GM21390 (cell line): Measurements from ENCODE around the gene JPH2.
"Not testable (repeated sequence)": the region's sequence is repeated elsewhere in the genome, so short reads cannot be mapped to it uniquely, and the experiment has no call there.

Source experiments
- ATAC-seq: cut with Tn5 transposase; IDR thresholded peaks from one replicate; pipeline ENCODE4 v1.9.1; 2021; ENCODE audit not compliant: unreplicated experiment

The JPH2 gene

DNA sequence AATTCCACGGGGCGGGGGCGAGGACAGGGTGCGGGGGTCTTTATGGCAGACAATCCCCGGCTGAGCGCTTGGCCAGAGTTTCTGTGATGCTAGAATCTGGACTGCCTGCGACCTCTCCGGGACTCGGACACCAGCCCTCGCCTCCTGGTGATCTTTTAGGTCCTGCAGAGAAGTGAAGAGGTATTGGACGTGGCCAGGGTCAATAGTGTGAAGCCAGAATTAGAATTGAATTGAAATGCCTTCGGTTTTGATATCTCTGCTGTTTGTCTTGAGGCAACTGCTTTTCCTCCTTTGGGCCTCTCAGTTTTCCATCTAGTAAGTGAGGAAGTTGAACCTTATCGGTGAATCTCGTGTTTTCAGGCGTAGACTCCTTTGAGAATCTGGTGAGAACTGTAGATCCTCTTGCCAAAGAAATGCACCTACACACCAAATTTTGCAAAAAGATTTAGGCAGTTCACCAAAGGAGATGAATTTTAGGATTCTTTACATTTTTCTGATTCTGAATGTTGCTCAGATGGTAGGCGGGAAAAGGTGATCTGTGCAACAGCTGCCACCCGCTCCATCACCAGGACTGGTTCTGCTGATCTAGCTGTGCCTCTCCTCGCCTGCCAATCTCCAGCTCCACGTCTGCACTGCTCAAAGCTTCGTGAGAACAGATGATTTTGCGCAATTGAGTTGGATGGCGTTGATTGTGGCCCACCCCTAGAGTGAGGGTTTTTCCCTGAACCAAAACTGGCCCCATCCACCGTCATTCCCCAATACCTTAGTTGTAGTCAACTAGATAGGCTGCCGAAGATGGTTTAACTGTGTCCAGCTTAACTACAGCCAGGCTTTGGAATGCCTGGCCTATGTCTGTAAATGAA is 24.4 kb upstream of the JPH2 start:
- no peak for ATAC-seq

DNA sequence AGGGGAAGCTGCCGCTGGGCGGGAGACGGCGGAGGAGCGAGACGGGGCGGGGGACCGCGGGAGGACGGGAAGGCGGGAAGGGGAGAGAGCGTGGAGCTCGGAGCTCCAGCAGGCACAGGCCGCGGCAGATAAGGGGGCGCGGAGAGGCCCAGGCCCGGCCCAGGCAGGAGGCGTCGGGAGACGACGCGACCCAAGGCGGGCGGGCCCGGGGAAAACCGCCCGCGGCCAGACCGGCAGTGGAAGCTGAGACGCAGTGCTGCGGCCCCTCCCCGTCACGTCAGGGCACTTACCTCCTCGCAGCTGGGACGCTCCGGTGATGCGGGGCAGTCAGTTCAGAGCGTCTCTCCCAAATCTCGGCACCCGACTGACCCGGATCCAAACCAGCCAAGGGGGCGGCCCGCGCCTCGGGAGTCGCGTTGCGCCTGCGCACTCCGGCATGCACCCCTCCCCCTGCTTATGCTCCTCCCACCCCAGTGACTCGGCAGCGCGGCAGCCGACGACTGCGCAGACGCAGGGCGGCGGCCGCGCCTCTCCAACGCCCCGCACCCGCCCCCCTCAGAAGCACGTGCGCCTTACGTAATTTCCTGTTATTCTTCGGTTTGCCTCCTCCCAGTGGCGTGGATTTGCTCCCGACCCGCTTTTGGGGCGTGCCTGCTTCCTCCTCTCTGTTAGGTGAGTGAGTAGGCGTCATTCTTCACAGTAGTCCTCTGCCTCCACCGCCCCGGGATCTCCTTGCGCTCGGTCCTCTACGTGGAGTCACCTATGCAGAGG is 23.6 kb upstream of the JPH2 start, which contains the start of gene OSER1:
Gene OSER1, minus strand, starts transcription at position 366 of the 771 bp plus-strand sequence. CDS start 3,814 bp downstream, outside the sequence.
- peak; percentile 84 for ATAC-seq

GRCh38 chr20:44209686-44210405 is 22.9 kb upstream of the JPH2 start:
- no peak for ATAC-seq

GRCh38 chr20:44208770-44209169 is 21.8 kb upstream of the JPH2 start:
- no peak for ATAC-seq

- no peak for ATAC-seq
These were observed 21.2 kb upstream of the JPH2 start for GRCh38 chr20:44208165-44208564.

GRCh38 chr20:44207126-44207723 is 20.2 kb upstream of the JPH2 start:
- no peak for ATAC-seq

DNA sequence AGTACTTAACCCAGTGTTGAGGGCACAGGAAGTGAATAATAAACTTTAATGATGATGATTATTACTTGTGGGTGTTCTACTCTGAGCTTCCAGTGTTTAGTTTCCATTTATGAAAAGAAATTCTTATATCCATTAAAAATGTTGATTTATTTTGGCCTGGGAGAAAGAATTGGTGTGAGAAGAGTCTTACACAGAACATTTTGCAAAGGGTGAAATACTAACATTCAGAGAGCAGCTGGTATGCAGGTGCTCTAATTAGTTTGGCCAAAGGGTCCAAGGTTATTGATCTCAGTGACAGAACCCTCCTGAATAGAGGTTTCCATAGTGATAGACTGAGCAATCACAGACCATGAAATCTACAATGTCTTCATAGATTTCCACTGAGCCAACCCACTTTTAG is 19.1 kb upstream of the JPH2 start:
- ATAC-seq: no peak

DNA sequence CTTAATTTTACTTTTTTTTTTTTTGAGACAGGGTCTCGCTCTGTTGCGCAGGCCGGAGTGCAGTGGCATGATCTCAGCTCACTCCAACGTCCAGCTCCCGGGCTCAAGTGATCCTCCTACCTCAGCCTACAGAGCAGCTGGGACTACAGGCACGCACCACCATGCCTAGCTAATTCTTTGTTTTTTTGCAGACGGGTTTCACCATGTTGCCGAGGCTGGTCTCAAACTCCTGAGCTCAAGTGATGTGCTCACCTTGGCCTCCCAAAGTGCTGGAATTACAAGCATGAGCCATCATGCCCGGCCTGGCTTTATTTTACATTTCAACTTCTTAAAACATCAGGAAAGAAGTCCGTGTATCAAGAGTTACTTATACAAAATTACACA is 17.8 kb upstream of the JPH2 start:
- no peak for ATAC-seq

DNA sequence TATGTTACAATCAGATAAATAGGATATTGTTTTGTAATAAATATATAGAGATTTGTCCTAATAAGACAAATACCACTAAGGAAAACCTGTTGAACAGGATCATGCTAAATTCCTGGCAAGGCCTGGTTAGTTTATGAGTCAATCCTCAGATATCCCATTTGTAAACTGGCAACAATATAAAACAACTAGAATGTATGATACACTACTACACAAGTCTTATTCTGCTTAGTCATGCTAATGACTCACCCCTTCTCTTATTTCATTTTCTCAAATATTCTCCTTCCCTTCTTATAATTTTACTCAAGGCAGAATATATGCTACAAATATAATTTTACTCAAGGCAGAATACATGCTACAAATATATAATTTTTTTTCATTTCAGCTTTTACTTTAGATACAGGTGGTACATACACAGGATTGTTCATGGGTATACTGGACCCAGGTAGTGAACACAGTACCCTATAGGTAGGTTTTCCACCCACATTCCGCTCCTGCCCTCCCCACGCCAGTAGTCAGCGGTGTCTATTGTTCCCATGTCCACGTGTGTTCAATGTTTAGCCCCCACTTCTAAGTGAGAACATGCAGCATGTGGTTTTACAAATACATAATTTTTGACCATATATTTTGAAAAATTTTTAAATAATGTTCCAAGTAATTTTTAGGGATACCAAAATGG is 17.3 kb upstream of the JPH2 start:
- ATAC-seq: no peak

DNA sequence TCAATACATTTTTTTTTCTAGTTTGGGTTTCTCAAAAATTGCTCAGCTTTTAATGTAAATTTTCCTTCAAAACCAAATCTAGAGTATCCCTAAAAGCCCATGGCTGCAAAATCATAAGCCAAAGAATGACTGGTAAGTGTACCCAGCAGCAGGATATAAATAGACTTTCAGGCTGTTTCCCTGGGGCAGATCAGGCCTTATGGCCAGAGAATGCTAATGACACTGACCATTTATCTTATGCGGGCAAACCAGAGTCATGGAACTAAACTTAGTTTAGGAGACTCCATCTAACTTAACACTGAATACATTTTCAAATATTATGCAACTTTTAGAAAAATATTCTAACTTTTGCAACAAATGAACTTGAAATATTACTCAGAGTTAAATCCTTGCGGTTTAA is 16.2 kb upstream of the JPH2 start:
- ATAC-seq: no peak

DNA sequence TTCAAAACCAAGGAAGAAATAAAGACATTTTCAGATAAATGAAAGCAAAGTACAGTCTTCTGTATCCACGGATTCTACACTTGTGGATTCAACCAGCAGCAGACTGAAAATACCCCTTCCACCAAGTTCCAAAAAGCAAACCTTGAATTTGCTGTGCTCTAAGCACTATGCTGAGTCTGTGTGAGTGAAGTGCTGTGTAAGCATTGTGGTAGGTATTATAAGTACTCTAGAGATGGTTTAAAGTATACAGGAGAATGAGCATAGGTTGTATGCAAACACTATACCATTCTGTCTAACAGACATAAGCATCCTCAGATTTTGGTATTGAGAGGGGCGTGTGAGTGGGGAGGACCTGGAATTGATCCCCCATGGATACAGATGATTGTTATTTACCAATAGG is 14.0 kb upstream of the JPH2 start:
- ATAC-seq: no peak

DNA sequence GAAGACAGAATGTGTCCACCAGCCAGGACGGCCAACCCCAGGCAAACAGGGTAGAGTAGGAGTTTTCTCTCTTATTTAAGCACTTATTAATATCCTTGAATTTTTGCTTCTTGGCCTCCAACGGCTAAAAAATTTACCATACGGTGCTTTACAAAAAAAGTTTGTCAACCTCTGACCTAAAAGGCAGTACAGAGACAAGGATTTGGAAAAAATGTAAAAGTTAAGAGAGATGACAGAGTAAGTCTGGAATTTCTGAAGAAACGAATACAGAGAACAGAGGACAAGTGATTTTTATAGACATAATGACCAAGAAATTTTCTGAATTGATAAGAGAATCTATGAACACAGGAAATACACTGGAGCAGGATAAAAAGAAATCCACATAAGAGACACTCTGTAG is 13.4 kb upstream of the JPH2 start:
- ATAC-seq: no peak

DNA sequence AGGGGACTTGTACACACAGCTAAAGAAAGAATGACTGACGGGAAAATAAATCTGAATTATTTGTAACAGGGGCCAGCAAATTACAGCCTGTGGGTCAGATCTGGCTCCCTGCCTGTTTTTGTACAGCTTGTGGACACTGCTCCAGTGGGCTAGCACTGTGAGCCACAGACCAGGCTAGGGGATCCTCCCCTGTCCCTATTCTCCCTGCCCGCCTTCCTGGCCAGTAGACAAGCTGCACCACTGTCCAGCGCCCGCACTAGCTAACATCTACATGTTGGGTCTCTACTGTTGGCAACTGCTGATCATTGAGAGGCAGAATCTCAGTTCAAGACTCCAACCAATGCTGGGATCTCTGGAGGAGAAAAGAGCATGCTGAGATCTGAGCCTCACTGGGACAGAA is 12.9 kb upstream of the JPH2 start:
- no peak for ATAC-seq

DNA sequence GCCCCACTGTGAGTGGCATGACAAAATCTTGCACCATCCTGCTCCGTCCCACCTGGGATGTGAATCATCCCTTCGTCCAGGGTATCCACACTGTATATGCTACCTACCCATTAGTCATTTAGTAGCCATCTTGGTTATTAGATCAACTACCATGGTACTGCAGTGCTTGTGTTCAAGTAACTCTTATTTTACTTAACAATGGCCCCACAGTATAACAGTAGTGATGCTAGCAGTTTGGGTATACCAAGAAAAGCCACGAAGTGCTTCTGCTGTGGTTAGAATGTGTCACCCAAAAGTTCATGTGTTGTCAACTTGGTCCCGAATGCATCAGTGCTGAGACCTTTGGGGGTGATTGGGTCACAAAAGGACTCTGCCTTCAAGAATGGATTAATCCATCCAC is 11.9 kb upstream of the JPH2 start:
- no peak for ATAC-seq

DNA sequence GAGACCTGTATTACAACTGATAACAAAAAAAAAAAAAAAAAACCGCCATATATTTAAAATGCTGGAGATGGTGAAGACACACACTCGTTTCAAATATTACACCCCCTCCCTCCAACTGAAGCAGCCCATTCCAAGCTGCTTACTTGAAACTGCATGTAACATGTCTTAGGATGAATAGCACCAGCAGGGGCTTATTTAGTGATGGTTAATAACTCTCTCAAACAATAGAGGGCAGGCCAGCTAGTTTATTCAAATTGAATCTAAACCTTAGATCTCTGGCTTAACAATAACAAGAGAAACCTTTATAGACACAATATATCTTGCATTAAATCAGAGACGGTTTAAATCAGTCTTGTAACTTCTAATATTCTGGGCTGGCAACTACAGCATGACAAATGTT is 9.3 kb upstream of the JPH2 start:
- no peak for ATAC-seq

- no peak for ATAC-seq
These were observed 8.6 kb upstream of the JPH2 start for GRCh38 chr20:44195605-44196004.

- no peak for ATAC-seq
These were observed 6.8 kb upstream of the JPH2 start for GRCh38 chr20:44193801-44194200.

DNA sequence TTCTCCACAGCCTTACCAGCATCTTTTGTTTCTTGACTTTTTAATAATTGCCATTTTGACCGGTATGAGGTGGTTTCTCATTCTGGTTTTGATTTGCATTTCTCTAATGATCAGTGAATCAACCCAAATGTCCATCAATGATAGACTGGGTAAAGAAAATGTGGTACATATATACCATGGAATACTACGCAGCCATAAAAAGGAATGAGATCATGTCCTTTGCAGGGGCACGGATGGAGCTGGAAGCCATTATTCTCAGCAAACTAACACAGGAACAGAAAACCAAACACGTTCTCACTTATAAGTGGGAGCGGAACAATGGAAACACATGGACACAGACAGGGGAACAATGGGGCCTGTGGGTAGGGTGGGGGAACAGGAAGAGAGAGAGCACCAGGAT is 4.7 kb upstream of the JPH2 start:
- ATAC-seq: not testable (repeated sequence)

- not testable (repeated sequence) for ATAC-seq
These were observed 3.3 kb upstream of the JPH2 start for GRCh38 chr20:44190197-44190852.

DNA sequence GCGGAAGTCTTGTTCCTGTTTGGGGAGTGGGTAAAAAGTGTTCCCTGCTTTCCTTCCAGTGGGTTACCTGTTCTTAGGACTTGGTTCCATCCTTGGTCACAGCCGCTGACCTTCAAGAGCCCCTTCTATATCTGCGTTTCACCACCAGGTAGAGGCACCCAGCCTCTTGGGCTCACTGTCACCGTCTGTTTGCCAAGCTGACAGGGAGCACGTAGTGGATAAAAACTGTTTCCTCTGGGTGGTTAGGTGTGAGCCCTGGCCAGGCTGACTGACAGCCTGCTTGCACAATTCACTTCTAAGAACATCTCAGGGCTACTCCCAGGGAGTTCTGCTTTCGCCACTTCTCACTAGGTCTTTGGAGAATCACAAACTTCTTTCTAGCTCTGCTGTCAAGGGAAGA is 1.8 kb upstream of the JPH2 start:
- no peak for ATAC-seq
